Panc1 (cell line): ENCODE data around the gene KLHDC1. TPM values are rescaled to one million over a fixed set of nuclear protein-coding genes. Genes with fewer than 3 reads are reported as not detected.

Source experiments
- ATAC-seq: fragments of 200-7000 bp; cut with Tn5 transposase; 2 replicates; pipeline ENCODE4 v1.9.1; 2020; ENCODE audit warnings: mild to moderate bottlenecking, moderate library complexity
- BruUV-seq: library from RNA; stranded (reverse); fragments of 400-500 nt; replicated peaks from 2 replicates; lab custom pipeline; 2021; lab: Mats Ljungman, UMichigan
- CTCF ChIA-PET: fragments of 300-600 bp; sonication (Branson Sonifier 250); formaldehyde crosslinking; loops from one replicate; lab custom pipeline; 2022; ENCODE audit warnings: antibody characterized with exemption; lab: Charles Lee
- POLR2A ChIA-PET: fragments of 300-600 bp; sonication (Branson Sonifier 250); formaldehyde crosslinking; loops from one replicate; lab custom pipeline; 2022; ENCODE audit warnings: antibody characterized with exemption; lab: Charles Lee
- DNase-seq: peaks from one replicate; pipeline ENCODE4 v3.0.0-alpha.2; 2010; ENCODE audit warnings: low read depth, low spot score
- H3K27ac ChIP-seq: 2 replicates; pipeline ENCODE4 v1.5.1; 2011; ENCODE audit warnings: mild to moderate bottlenecking, low read length, inconsistent platforms
- H3K27me3 ChIP-seq: fragments of 200-500 bp; sonication (Bioruptor generic); 2 replicates; pipeline ENCODE4 v1.6.0; 2014; ENCODE audit warnings: low read length, inconsistent platforms; ENCODE audit not compliant: control insufficient read depth, insufficient read depth
- H3K36me3 ChIP-seq: fragments of 200-500 bp; sonication (Bioruptor generic); 2 replicates; pipeline ENCODE4 v1.5.1; 2014; ENCODE audit warnings: inconsistent platforms, mild to moderate bottlenecking, low read length, moderate library complexity; ENCODE audit not compliant: control insufficient read depth, insufficient read depth
- H3K4me1 ChIP-seq: 2 replicates; pipeline ENCODE4 v1.5.1; 2011; ENCODE audit warnings: inconsistent platforms, mild to moderate bottlenecking, low read length, moderate library complexity; ENCODE audit not compliant: control insufficient read depth, insufficient read depth
- H3K4me3 ChIP-seq, 2 experiments: 2 replicates each; pipeline ENCODE4 v1.5.1; 2011 to 2012; ENCODE audit warnings: low read depth in 2 of 2, low read length in 2 of 2, mild to moderate bottlenecking in 2 of 2, inconsistent platforms in 1 of 2, moderate library complexity in 1 of 2
- H3K9me3 ChIP-seq: fragments of 200-500 bp; sonication (Bioruptor generic); 2 replicates; pipeline ENCODE4 v1.5.1; 2014; ENCODE audit warnings: low read depth, mild to moderate bottlenecking, inconsistent platforms, low read length, moderate library complexity; ENCODE audit not compliant: control insufficient read depth, insufficient read depth
- CTCF ChIP-seq: fragments of 450-650 bp; IDR thresholded peaks from 2 replicates; pipeline ENCODE4 v1.5.1; 2017; ENCODE audit warnings: mild to moderate bottlenecking
- POLR2AphosphoS5 ChIP-seq: IDR thresholded peaks from 2 replicates; pipeline ENCODE4 v1.6.1; 2012; ENCODE audit warnings: mild to moderate bottlenecking, low read depth, low read length, moderate library complexity
- REST ChIP-seq, 2 experiments: IDR thresholded peaks; 2 replicates each; pipeline ENCODE4 v1.6.1; 2011 to 2012; ENCODE audit warnings: low read depth in 2 of 2, control low read depth in 1 of 2, low read length in 1 of 2, mild to moderate bottlenecking in 1 of 2, moderate library complexity in 1 of 2; ENCODE audit not compliant: insufficient read depth in 1 of 2
- SIN3A ChIP-seq: IDR thresholded peaks from 2 replicates; pipeline ENCODE4 v1.6.1; 2012; ENCODE audit warnings: low read depth, mild to moderate bottlenecking, low read length, moderate library complexity, borderline replicate concordance; ENCODE audit not compliant: insufficient read depth
- TCF7L2 ChIP-seq: IDR thresholded peaks from 2 replicates; pipeline ENCODE4 v1.6.1; 2011; ENCODE audit warnings: mild to moderate bottlenecking, low read depth, low read length, inconsistent platforms
- in situ Hi-C: cut with HindIII; loops from 2 replicates; pipeline ENCODE4 v1.10.0; 2016; ENCODE audit warnings: low sequenced_read_pairs, low pct_unique_long_range_greater_than_20kb
- intact Hi-C: fragments of 100-400 bp; cut with micrococcal nuclease; formaldehyde crosslinking; loops from one replicate; pipeline ENCODE4 v1.10.0; 2022; ENCODE audit not compliant: unreplicated experiment
- total RNA-seq: library from RNA; stranded (reverse); gene quantifications from one replicate; pipeline ENCODE4 v1.2.1, GENCODE V29; 2021; ENCODE audit not compliant: unreplicated experiment

Gene KLHDC1
- total RNA-seq, 1 experiment from 2014 or later: 1.3 TPM

- H3K36me3 ChIP-seq: no peaks in the 10 kb centered on the region
- intact Hi-C loops (no loop called here), in situ Hi-C loops (no loop called here)
- no peak overlapping the region for H3K27ac ChIP-seq
- DNase-seq (no peak), ATAC-seq (no peak)
- H3K27me3 ChIP-seq: no peaks in the 10 kb centered on the region
- H3K9me3 ChIP-seq: no peaks in the 10 kb centered on the region
- ChIA-PET POLR2A (no interaction called here), CTCF (no interaction called here)
- no peak overlapping the region for H3K4me3 ChIP-seq
- no peaks in the 10 kb centered on the region for H3K4me1 ChIP-seq
- BruUV-seq: no TSS peak
- TF ChIP-seq TCF7L2 (no peak), CTCF (no peak), REST (IDR thresholded peaks at IDR 0.05; ENCODE audit: insufficient read depth in 1 of 2, low read depth in 2 of 2, low read length in 1 of 2) (no peak), POLR2AphosphoS5 (no peak), SIN3A (no peak)
Observed at GRCh38 chr14:49754570-49755097, 61.7 kb downstream of the KLHDC1 start.

GRCh38 chr14:49755378-49755777, 62.5 kb downstream of the KLHDC1 start:
- Histone ChIP-seq H3K4me1 (no peaks in the 10 kb centered on the region), H3K4me3 (no peak overlapping the region), H3K27me3 (no peaks in the 10 kb centered on the region), H3K27ac (no peak overlapping the region), H3K36me3 (no peaks in the 10 kb centered on the region), H3K9me3 (no peaks in the 10 kb centered on the region)
- DNase-seq: no peak
- no peak for TF ChIP-seq POLR2AphosphoS5
- TF ChIP-seq REST (IDR thresholded peaks at IDR 0.05; ENCODE audit: insufficient read depth in 1 of 2, low read depth in 2 of 2, low read length in 1 of 2): no peak
- TF ChIP-seq SIN3A: no peak
- TF ChIP-seq TCF7L2: no peak
- TF ChIP-seq CTCF: no peak
- POLR2A ChIA-PET: no interaction called here
- CTCF ChIA-PET: no interaction called here
- intact Hi-C loops (no loop called here), in situ Hi-C loops (no loop called here)
- ATAC-seq: no peak
- no TSS peak for BruUV-seq
